Erythroblast (primary cell): ENCODE results near the gene DENND5B.

Source experiments
- GATA1 ChIP-seq: IDR thresholded peaks from 2 replicates; pipeline ENCODE4 v1.6.1; 2011; ENCODE audit warnings: low read depth, mild to moderate bottlenecking, control low read depth, low read length, moderate library complexity
- POLR2A ChIP-seq: IDR thresholded peaks from 2 replicates; pipeline ENCODE4 v1.6.1; 2011; ENCODE audit warnings: mild to moderate bottlenecking, low read length

DNA sequence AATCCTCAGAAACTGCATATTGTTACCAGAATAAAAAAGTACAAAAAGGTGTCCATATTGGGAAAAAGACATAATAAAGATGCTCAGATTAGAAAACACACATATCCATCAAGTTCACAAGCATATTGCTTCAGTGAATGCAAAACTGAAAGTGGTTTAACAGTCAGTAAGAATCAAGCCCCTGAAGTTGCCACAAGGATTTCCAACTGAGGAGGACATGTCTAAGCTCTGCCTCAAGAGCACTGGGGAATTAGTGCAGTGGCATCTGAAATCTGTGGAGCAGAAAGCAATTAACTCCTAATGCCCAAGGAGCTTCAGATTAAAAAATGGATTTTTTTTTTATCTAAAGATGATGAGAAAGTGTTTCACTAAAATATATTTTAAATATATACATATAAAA, 113.2 kb downstream of the DENND5B start:
- no peak for TF ChIP-seq POLR2A
- no peak for TF ChIP-seq GATA1
